ENCODE results near the gene FARSA. TPM values are rescaled to one million over a fixed set of nuclear protein-coding genes. Genes with fewer than 3 reads are reported as not detected.

Gene FARSA
- total RNA-seq, 1 donor, result 47.8 TPM

DNA sequence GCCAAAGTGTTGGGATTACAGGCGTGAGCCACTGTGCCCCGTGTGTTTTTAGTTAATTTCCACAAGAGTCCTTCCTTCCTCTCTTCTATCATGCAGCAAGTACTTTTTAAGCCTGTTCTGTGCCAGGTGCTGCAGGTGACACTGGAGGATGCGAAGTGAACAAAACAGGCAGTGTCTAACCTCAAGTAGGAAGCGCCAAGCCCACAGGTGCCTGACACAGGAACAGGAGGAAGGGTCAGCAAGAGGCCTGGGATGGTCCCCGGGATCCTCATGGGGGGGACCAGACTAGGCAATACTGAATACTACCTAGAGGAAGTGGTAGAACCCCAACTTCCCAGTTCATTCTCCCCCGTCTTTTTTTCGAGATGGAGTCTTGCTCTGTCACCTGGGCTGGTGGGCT, 3.1 kb upstream of the FARSA start:
- Histone ChIP-seq H3K36me3 (ENCODE audit: insufficient read depth, low read length) (peaks cover 23% of the 10 kb centered on the region), H3K79me2 (ENCODE audit: insufficient read depth, low read length) (peaks cover 54% of the 10 kb centered on the region), H3K27me3 (ENCODE audit: insufficient read depth, low read length) (no peaks in the 10 kb centered on the region), H3K4me2 (ENCODE audit: insufficient read depth, low read length) (no peak overlapping the region), H3K4me3 (ENCODE audit: insufficient read depth, low read length) (no peak overlapping the region), H3K27ac (ENCODE audit: low read depth, low read length) (no peak overlapping the region), H3K4me1 (ENCODE audit: insufficient read depth, low read length) (peaks cover 34% of the 10 kb centered on the region), H4K20me1 (ENCODE audit: insufficient read depth, low read length) (peaks cover 38% of the 10 kb centered on the region), H2AFZ (ENCODE audit: low read length) (no peak overlapping the region), H3K9me3 (ENCODE audit: low read depth, low read length) (no peaks in the 10 kb centered on the region)
- no peak for DNase-seq (ENCODE audit: insufficient read length, low spot score, missing footprints)
- TF ChIP-seq, protein P1, sequence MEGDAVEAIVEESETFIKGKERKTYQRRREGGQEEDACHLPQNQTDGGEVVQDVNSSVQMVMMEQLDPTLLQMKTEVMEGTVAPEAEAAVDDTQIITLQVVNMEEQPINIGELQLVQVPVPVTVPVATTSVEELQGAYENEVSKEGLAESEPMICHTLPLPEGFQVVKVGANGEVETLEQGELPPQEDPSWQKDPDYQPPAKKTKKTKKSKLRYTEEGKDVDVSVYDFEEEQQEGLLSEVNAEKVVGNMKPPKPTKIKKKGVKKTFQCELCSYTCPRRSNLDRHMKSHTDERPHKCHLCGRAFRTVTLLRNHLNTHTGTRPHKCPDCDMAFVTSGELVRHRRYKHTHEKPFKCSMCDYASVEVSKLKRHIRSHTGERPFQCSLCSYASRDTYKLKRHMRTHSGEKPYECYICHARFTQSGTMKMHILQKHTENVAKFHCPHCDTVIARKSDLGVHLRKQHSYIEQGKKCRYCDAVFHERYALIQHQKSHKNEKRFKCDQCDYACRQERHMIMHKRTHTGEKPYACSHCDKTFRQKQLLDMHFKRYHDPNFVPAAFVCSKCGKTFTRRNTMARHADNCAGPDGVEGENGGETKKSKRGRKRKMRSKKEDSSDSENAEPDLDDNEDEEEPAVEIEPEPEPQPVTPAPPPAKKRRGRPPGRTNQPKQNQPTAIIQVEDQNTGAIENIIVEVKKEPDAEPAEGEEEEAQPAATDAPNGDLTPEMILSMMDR (IDR thresholded peaks at IDR 0.05; ENCODE audit: extremely low read depth, low read depth, low read length), result no peak

GRCh38 chr19:12935071-12935470, 1.6 kb upstream of the FARSA start:
- H3K9me3 ChIP-seq (ENCODE audit: low read depth, low read length), result no peaks in the 10 kb centered on the region
- no peak overlapping the region for H2AFZ ChIP-seq (ENCODE audit: low read length)
- TF ChIP-seq, protein P1 (IDR thresholded peaks at IDR 0.05; ENCODE audit: extremely low read depth, low read depth, low read length), result no peak
- H4K20me1 ChIP-seq (ENCODE audit: insufficient read depth, low read length), result peaks cover 29% of the 10 kb centered on the region
- no peak overlapping the region for H3K27ac ChIP-seq (ENCODE audit: low read depth, low read length)
- no peak overlapping the region for H3K4me2 ChIP-seq (ENCODE audit: insufficient read depth, low read length)
- H3K79me2 ChIP-seq (ENCODE audit: insufficient read depth, low read length), result peaks cover 53% of the 10 kb centered on the region
- H3K36me3 ChIP-seq (ENCODE audit: insufficient read depth, low read length), result peaks cover 10% of the 10 kb centered on the region
- H3K27me3 ChIP-seq (ENCODE audit: insufficient read depth, low read length), result no peaks in the 10 kb centered on the region
- H3K4me3 ChIP-seq (ENCODE audit: insufficient read depth, low read length), result no peak overlapping the region
- H3K4me1 ChIP-seq (ENCODE audit: insufficient read depth, low read length), result peaks cover 25% of the 10 kb centered on the region
- DNase-seq (ENCODE audit: insufficient read length, low spot score, missing footprints), result no peak

GRCh38 chr19:12932392-12933286, 872 bp downstream of the FARSA start:
- Histone ChIP-seq H3K27me3 (ENCODE audit: insufficient read depth, low read length) (no peaks in the 10 kb centered on the region), H3K4me1 (ENCODE audit: insufficient read depth, low read length) (peaks cover 12% of the 10 kb centered on the region), H3K36me3 (ENCODE audit: insufficient read depth, low read length) (peaks cover 23% of the 10 kb centered on the region), H2AFZ (ENCODE audit: low read length) (peak overlapping the region; percentile 95), H3K4me3 (ENCODE audit: insufficient read depth, low read length) (peak overlapping the region; percentile 98), H3K4me2 (ENCODE audit: insufficient read depth, low read length) (peak overlapping the region; percentile 99), H4K20me1 (ENCODE audit: insufficient read depth, low read length) (peaks cover 14% of the 10 kb centered on the region), H3K27ac (ENCODE audit: low read depth, low read length) (peak overlapping the region; percentile 83), H3K79me2 (ENCODE audit: insufficient read depth, low read length) (peaks cover 40% of the 10 kb centered on the region), H3K9me3 (ENCODE audit: low read depth, low read length) (no peaks in the 10 kb centered on the region)
- TF ChIP-seq, protein P1 (IDR thresholded peaks at IDR 0.05; ENCODE audit: extremely low read depth, low read depth, low read length), result no peak
- DNase-seq (ENCODE audit: insufficient read length, low spot score, missing footprints), result peak; percentile 80

DNA sequence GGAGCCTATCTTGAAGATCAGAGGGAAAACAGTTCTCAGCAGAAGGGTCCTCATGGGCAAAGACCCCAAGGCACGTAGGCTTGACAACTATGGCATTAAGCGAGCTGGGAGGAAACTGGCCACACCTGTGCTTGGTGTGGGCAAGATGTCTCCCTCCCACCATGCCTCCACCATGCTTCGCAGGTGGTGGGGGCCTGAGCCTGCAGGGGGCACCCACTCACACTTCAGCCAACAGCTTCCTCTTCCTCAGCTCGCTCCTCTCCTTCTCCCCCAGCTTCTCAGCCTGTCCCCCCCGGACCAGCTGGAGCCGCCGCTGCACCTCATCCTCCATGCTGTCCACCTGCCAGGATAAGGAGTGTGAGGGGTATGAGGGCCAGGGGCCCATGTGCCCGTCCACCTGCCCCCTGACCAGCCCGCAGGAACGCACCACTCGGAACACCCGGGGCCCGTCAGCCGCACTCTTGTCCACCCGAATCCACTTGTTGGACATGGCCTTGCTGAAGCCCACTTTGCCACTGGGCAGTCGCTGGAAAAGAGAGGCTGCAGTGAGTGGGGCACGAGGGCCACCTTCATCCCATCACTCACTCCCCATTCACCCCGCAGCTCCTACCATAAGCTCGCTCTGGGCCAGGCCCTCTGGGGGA, 3.4 kb downstream of the FARSA start:
- peaks cover 14% of the 10 kb centered on the region for H4K20me1 ChIP-seq (ENCODE audit: insufficient read depth, low read length)
- no peak overlapping the region for H2AFZ ChIP-seq (ENCODE audit: low read length)
- DNase-seq (ENCODE audit: insufficient read length, low spot score, missing footprints), result no peak
- H3K4me1 ChIP-seq (ENCODE audit: insufficient read depth, low read length), result peaks cover 8% of the 10 kb centered on the region
- H3K36me3 ChIP-seq (ENCODE audit: insufficient read depth, low read length), result peaks cover 34% of the 10 kb centered on the region
- no peak overlapping the region for H3K27ac ChIP-seq (ENCODE audit: low read depth, low read length)
- no peaks in the 10 kb centered on the region for H3K9me3 ChIP-seq (ENCODE audit: low read depth, low read length)
- H3K4me3 ChIP-seq (ENCODE audit: insufficient read depth, low read length), result no peak overlapping the region
- peaks cover 40% of the 10 kb centered on the region for H3K79me2 ChIP-seq (ENCODE audit: insufficient read depth, low read length)
- H3K4me2 ChIP-seq (ENCODE audit: insufficient read depth, low read length), result no peak overlapping the region
- TF ChIP-seq, protein P1 (IDR thresholded peaks at IDR 0.05; ENCODE audit: extremely low read depth, low read depth, low read length), result no peak
- no peaks in the 10 kb centered on the region for H3K27me3 ChIP-seq (ENCODE audit: insufficient read depth, low read length)

All from osteoblast (primary cell).